GM18505 (cell line): Measurements from ENCODE around the gene GRIK2.

Experiments
- ATAC-seq: cut with Tn5 transposase; IDR thresholded peaks from one replicate; pipeline ENCODE4 v1.9.1; 2021; ENCODE audit not compliant: unreplicated experiment
- POLR2A ChIP-seq: IDR thresholded peaks from 4 replicates; pipeline ENCODE4 v1.6.1; 2011; ENCODE audit warnings: borderline replicate concordance; ENCODE audit not compliant: insufficient read depth, insufficient read length; ENCODE audit errors: extremely low read depth

The GRIK2 gene

GRCh38 chr6:101450901-101451300 is 57.4 kb downstream of the GRIK2 start:
- no peak for TF ChIP-seq POLR2A
- ATAC-seq: no peak

- ATAC-seq: no peak
- no peak for TF ChIP-seq POLR2A
Observed at GRCh38 chr6:101451981-101452380, 58.5 kb downstream of the GRIK2 start.

DNA sequence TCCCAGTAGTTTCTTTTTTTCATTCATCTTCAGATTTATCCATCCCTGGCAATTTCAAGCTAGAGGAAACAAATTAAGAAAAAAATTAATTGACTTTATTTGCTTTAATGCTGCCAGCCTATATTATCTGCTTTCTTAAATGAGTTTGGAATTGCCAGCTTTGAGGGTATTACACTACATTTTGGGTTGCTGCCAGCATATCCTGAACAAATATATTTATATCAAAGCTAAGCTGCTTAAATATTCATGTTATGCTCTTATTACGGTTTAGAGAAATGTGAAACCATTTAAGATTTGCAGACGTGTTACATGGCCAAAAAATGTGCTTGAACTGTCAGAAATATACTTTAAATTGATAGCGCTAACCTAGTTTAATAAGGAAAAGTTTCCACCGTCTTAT is 59.7 kb downstream of the GRIK2 start:
- TF ChIP-seq POLR2A: no peak
- ATAC-seq: no peak

DNA sequence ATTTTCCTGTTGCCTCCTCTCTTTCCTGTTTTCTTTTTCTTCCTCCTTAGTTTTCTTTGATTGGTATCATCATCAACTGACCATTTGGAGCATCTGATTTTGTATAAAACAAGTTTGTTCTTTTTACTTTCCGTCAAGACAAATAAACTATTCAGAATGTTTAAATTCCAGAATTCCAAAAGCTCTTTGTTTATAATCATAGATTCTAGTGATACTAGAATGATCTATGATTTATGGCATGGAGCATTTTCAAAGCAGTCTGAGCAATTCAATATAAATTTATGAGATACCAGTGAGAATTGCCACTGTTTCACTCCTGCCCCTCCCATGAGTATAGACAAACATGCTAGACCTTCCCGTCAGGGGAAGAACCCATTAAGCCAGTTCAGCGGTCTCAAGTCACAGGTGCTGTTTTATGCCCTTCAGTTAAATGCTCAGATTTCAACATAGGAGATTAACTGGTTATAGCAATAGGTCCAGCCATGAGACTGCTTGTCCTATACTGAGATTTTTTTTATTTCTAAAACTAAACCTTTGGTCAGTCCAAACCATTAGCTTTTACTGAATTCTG is 60.7 kb downstream of the GRIK2 start:
- no peak for TF ChIP-seq POLR2A
- no peak for ATAC-seq

DNA sequence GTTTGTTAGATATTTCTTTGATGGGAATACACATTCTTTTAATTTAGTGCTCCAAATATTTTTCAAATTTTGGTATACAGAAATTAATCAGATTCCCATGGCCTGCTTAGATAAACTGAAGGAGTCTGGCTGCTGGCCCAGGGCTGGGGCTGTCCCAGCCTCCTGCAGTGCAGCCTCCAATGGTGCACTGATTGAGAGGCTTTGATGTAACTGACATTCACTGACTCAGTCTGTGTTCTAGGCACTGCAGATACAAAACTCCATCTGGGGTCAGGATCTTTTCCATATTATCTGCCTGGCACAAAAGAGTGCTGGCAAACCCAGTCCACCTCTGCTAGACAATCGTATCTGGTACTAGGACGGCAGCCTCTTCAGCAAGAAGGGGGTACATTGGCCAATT is 64.8 kb downstream of the GRIK2 start:
- no peak for TF ChIP-seq POLR2A
- no peak for ATAC-seq

GRCh38 chr6:101458826-101459225 is 65.3 kb downstream of the GRIK2 start:
- TF ChIP-seq POLR2A: no peak
- no peak for ATAC-seq

- ATAC-seq: no peak
- TF ChIP-seq POLR2A: no peak
Observed at GRCh38 chr6:101462576-101462975, 69.1 kb downstream of the GRIK2 start.

GRCh38 chr6:101465863-101466262 is 72.4 kb downstream of the GRIK2 start:
- TF ChIP-seq POLR2A: no peak
- ATAC-seq: no peak

DNA sequence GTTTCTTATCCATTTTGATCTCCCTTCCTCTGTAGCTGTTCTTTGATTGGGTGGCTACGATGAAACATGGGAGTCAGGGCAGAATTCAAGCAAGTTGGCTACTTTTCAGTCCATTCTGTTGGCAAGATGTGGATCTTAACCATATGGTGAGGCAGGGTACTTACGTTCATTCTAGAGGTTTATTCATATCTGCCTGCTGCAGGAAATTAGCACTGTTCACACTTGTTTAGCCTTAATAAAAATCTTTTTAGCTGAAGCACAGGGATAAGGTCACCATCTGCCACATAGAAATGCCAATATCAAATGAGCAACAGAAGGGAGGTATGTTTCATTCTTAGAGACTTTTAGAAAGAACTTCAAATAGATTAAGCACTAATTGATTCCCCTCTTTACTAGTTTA is 83.9 kb downstream of the GRIK2 start:
- ATAC-seq: no peak

DNA sequence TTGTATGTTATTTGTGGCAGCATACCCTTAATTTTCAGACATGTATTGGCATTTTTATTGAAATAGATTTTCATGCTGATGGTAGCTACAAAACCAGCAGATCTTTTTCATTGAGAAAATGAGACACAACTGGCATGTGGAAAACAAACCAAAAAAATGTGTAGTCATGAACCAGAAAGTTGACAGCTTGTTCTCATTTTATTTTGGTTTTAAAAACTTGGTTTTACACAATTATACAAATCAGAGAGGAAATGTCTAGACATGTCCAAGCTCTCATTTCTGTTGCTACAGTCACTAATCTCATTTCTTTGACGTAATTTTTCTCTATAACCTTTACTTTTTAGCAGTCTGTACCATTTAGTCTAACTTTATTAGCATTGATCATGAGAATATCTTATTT is 85.4 kb downstream of the GRIK2 start:
- no peak for ATAC-seq
- TF ChIP-seq POLR2A: no peak

More for the DNA sequence above, 83.9 kb downstream of the GRIK2 start:
- TF ChIP-seq POLR2A: no peak

DNA sequence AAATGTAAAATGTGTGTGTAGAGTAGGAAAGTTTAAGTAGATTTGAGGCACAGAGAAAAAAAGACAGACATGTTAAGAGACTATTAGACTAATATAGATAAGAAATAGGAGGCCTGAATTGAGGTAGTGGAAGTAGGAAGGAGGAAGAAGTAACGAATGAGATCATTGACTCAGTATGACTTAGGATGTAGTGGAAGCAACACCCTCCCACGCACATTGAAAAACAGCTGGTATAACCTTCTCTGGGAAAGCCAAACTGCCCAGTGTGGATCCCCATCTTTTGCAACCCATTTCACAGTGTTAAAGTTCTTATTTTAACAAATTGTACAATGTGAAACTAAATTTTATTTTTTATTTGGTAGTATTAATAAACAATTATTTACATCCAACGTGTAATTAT is 89.1 kb downstream of the GRIK2 start:
- TF ChIP-seq POLR2A: no peak
- ATAC-seq: no peak

GRCh38 chr6:101484781-101485180 is 91.3 kb downstream of the GRIK2 start:
- TF ChIP-seq POLR2A: no peak
- no peak for ATAC-seq

DNA sequence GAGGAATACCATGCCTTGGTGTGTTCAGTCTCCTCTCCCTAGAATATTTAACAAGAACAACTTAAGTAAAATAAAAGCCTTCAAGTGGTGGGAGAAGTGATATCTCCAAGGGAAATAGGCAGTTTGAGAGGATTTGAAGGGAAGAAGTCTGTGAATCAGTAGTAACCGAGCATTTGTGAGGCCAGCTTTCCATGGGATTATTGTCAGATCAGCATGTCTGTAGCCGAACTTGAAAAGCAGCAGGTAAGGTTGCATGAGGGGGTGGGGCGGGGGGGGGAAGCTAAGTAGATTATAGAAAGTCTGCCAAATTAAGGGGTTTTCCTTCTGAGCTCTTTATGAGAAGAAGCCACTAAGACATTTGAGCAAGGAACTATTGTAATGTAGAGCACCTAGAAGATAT is 92.6 kb downstream of the GRIK2 start:
- no peak for ATAC-seq
- no peak for TF ChIP-seq POLR2A

GRCh38 chr6:101486726-101487125 is 93.2 kb downstream of the GRIK2 start:
- no peak for ATAC-seq
- no peak for TF ChIP-seq POLR2A

DNA sequence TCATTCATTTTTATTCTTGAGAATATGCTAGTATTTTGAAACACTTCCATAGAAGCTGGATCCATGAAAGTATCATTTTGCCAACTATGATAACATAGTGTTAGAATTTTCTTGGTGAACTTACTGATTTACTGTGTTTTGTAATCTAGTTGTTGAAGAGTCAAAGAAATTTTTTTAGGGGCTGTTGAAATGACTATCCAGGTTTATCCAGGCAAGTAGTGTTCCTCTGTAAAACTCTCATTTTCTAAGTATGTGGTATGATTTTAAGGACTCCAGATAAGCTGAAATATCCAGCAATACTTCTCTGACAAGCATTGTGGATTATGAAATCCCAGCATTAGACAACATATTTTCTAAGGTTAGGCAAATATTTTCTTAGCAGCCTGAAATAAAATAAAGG is 95.9 kb downstream of the GRIK2 start:
- TF ChIP-seq POLR2A: no peak
- ATAC-seq: no peak
